ENCODE results near the gene ERAS. TPM values are rescaled to one million over a fixed set of nuclear protein-coding genes. Genes with fewer than 3 reads are reported as not detected.

ERAS gene
- total RNA-seq, 1 experiment from 2014 or later, result not detected

GRCh38 chrX:48829016-48829735 is 2.9 kb downstream of the ERAS start:
- H3K27ac ChIP-seq (ENCODE audit: low read depth, low read length), result no peak overlapping the region
- no peaks in the 10 kb centered on the region for H3K9me2 ChIP-seq (ENCODE audit: insufficient read depth)
- no peak overlapping the region for H2AFZ ChIP-seq (ENCODE audit: low read depth, low read length, poor library complexity, severe bottlenecking)
- H3K27me3 ChIP-seq (ENCODE audit: insufficient read depth, low read length), result no peaks in the 10 kb centered on the region
- DNase-seq (ENCODE audit: low read depth, low spot score) (no peak), ATAC-seq (no peak)
- no peak overlapping the region for H3K4me3 ChIP-seq (replicated peaks in 1 of 2; ENCODE audit: low read depth in 1 of 2, low read length in 2 of 2)
- no peak overlapping the region for H3K9ac ChIP-seq (ENCODE audit: low read length)
- H3K36me3 ChIP-seq (ENCODE audit: control insufficient read depth in 1 of 2, insufficient read depth in 2 of 2, low read length in 2 of 2), result no peaks in the 10 kb centered on the region
- BruUV-seq (replicated peaks), result no TSS peak
- H3K9me3 ChIP-seq (ENCODE audit: control insufficient read depth in 1 of 2, insufficient read depth in 1 of 2, low read depth in 1 of 2, low read length in 2 of 2), result no peaks in the 10 kb centered on the region
- RAD21 ChIA-PET (ENCODE audit: low non-redundant PET in 1 of 2, low total read pairs in 2 of 2, uncharacterized antibody in 2 of 2, unreplicated experiment in 2 of 2), result no interaction called here
- POLR2A ChIA-PET, result no interaction called here
- TF ChIP-seq, protein P1, sequence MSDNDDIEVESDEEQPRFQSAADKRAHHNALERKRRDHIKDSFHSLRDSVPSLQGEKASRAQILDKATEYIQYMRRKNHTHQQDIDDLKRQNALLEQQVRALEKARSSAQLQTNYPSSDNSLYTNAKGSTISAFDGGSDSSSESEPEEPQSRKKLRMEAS (IDR thresholded peaks at IDR 0.05), result no peak
- TF ChIP-seq SIN3A (IDR thresholded peaks at IDR 0.05; ENCODE audit: low read depth), result no peak
- TF ChIP-seq SP1 (IDR thresholded peaks at IDR 0.05; ENCODE audit: low read depth), result no peak
- TF ChIP-seq, protein P2, sequence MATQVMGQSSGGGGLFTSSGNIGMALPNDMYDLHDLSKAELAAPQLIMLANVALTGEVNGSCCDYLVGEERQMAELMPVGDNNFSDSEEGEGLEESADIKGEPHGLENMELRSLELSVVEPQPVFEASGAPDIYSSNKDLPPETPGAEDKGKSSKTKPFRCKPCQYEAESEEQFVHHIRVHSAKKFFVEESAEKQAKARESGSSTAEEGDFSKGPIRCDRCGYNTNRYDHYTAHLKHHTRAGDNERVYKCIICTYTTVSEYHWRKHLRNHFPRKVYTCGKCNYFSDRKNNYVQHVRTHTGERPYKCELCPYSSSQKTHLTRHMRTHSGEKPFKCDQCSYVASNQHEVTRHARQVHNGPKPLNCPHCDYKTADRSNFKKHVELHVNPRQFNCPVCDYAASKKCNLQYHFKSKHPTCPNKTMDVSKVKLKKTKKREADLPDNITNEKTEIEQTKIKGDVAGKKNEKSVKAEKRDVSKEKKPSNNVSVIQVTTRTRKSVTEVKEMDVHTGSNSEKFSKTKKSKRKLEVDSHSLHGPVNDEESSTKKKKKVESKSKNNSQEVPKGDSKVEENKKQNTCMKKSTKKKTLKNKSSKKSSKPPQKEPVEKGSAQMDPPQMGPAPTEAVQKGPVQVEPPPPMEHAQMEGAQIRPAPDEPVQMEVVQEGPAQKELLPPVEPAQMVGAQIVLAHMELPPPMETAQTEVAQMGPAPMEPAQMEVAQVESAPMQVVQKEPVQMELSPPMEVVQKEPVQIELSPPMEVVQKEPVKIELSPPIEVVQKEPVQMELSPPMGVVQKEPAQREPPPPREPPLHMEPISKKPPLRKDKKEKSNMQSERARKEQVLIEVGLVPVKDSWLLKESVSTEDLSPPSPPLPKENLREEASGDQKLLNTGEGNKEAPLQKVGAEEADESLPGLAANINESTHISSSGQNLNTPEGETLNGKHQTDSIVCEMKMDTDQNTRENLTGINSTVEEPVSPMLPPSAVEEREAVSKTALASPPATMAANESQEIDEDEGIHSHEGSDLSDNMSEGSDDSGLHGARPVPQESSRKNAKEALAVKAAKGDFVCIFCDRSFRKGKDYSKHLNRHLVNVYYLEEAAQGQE (IDR thresholded peaks at IDR 0.05; ENCODE audit: low read depth), result no peak
- no peak for TF ChIP-seq EZH2 (IDR thresholded peaks at IDR 0.05)
- no peak for TF ChIP-seq YY1 (IDR thresholded peaks at IDR 0.05; ENCODE audit: extremely low read depth, insufficient replicate concordance, low read depth, low read length)
- no peak for TF ChIP-seq POLR2AphosphoS5 (IDR thresholded peaks at IDR 0.05; ENCODE audit: low read depth, low read length)
- H3K79me2 ChIP-seq (ENCODE audit: insufficient read depth, low read length), result no peaks in the 10 kb centered on the region
- H3K4me2 ChIP-seq (ENCODE audit: low read length), result no peak overlapping the region
- H4K20me1 ChIP-seq (ENCODE audit: insufficient read depth), result no peaks in the 10 kb centered on the region
- H3K4me1 ChIP-seq (ENCODE audit: control insufficient read depth in 1 of 2, insufficient read depth in 2 of 2, low read length in 2 of 2), result no peaks in the 10 kb centered on the region
- intact Hi-C loops (cut with micrococcal nuclease), result no loop called here
- CTCF ChIA-PET, result no interaction called here

Measured in HCT116 (cell line).